Activated T-helper 17 cell treated with anti-CD3 and anti-CD28 coated beads, Interleukin-2, amount 50 U/mL, for 72 hours (primary cell): ENCODE results near the gene R3HCC1L. TPM values are rescaled to one million over a fixed set of nuclear protein-coding genes. Genes with fewer than 3 reads are reported as not detected.

Source experiments
- ATAC-seq: fragments of 150-1000 bp; cut with Tn5 transposase; replicated peaks from 2 replicates; pipeline ENCODE4 v1.10.0; 2021; ENCODE audit warnings: mild to moderate bottlenecking, moderate library complexity
- H3K27ac Mint-ChIP-seq: one replicate; pipeline ENCODE4 v1.8.0; 2022; ENCODE audit warnings: mixed read lengths
- H3K27me3 Mint-ChIP-seq: one replicate; pipeline ENCODE4 v1.8.0; 2022; ENCODE audit warnings: mixed read lengths
- H3K36me3 Mint-ChIP-seq: one replicate; pipeline ENCODE4 v1.8.0; 2022; ENCODE audit warnings: low read depth, mild to moderate bottlenecking, mixed read lengths
- H3K4me1 Mint-ChIP-seq: one replicate; pipeline ENCODE4 v1.8.0; 2022; ENCODE audit warnings: mixed read lengths
- H3K4me3 Mint-ChIP-seq: one replicate; pipeline ENCODE4 v1.8.0; 2022; ENCODE audit warnings: mild to moderate bottlenecking, mixed read lengths
- H3K9me3 Mint-ChIP-seq: one replicate; pipeline ENCODE4 v1.8.0; 2022; ENCODE audit warnings: mixed read lengths
- total RNA-seq, 2 donors: library from RNA; stranded (reverse); gene quantifications; one replicate each; pipeline ENCODE4 v1.2.3, GENCODE V29; 2022

R3HCC1L gene
- total RNA-seq, 2 donors from 2014 or later, result 21.6 to 23.7 TPM

DNA sequence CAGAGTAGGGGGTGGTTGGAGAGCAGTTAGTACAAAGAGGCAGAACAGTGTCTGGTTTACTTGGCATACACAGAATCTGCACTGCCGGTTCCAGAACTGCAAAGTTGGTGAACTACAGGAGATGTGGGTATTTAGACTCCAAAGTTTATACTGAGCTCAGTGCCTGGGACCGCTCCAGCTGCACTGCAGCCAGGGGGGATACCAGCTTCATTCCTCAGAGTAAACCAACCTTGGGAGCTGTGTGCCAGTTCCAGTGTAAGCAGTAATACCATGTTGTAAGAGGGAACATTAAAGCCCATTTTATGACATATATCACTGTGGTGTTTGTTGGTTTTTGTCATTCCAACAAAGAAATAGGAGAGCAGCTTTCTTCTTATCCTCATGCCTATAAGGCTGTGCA, 110.1 kb downstream of the R3HCC1L start:
- no peaks in the 10 kb centered on the region for H3K9me3 Mint-ChIP-seq
- H3K36me3 Mint-ChIP-seq, result peaks cover 95% of the 10 kb centered on the region
- no peaks in the 10 kb centered on the region for H3K4me1 Mint-ChIP-seq
- ATAC-seq, result no peak
- no peak overlapping the region for H3K4me3 Mint-ChIP-seq
- H3K27me3 Mint-ChIP-seq, result no peaks in the 10 kb centered on the region
- no peak overlapping the region for H3K27ac Mint-ChIP-seq

DNA sequence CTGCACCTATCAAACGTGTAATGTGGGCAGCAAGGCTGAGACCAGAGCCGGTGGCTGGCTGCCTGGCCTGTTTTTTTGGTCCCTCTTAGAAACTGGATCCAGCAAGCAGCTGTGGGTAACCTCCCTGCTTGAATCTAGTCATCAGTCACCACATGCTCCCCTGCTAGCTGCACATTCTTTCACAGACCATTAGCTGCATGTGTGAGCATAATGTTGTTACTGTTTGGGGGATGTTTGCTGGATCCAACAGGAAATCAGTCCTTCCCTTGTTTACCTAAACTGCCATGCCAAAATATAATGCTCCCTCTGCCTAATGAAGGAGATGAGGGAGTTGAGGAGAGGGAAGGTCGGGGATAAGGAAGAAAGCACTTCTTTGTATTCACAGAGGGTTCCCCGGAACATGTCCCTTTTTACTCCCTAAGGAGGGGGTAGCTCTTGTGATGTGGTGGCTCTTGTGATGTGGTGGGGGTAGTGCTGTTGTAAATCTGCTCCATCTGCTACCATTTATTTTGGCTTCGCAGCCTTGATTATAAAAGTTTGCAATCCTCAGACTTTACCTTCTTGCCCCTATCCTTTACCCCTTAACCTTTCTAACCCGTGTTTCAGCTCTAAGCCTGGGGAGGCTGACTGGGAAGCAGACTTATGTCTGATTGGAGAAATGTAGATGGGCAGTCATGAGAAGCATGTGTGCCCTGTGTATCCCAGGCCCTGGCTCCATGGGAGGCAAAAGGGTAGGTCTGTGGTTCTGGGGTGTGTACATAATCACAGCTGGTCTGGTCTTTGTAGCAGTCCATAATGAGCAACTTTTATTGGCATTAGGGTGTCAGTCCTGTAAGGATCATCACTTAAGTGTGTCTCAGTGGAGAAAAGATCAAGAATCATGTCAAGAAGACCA, 112.7 kb downstream of the R3HCC1L start:
- Mint-ChIP-seq H3K36me3 (peaks cover 89% of the 10 kb centered on the region), H3K27ac (peak overlapping the region; percentile 20), H3K4me1 (no peaks in the 10 kb centered on the region), H3K27me3 (no peaks in the 10 kb centered on the region), H3K4me3 (no peak overlapping the region), H3K9me3 (no peaks in the 10 kb centered on the region)
- no peak for ATAC-seq

- ATAC-seq, result no peak
- H3K9me3 Mint-ChIP-seq, result no peaks in the 10 kb centered on the region
- H3K27ac Mint-ChIP-seq, result no peak overlapping the region
- H3K4me1 Mint-ChIP-seq, result no peaks in the 10 kb centered on the region
- no peak overlapping the region for H3K4me3 Mint-ChIP-seq
- no peaks in the 10 kb centered on the region for H3K27me3 Mint-ChIP-seq
- peaks cover 82% of the 10 kb centered on the region for H3K36me3 Mint-ChIP-seq
These were observed 113.6 kb downstream of the R3HCC1L start for GRCh38 chr10:98248018-98248417.

DNA sequence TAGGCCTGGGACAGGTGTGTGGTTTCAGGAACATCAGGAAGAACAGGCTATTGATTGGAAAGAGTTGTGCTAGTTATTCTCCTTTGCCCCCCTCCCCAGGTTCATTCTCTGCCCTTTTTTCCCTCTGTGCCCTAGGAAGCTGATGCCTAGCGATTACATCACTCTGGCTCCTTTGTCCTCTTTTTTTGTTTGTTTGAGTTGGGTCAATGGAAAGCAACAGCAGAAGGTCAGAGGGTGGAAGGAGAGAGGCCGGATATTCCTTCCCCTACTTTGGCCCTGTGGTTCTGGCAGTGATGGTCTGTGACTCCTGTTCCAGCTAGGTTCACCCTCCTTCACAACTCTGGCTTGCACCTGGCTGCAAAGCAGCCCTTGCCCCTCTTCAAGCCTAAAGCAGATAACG, 114.7 kb downstream of the R3HCC1L start:
- Mint-ChIP-seq H3K9me3 (no peaks in the 10 kb centered on the region), H3K4me3 (no peak overlapping the region), H3K27ac (no peak overlapping the region), H3K27me3 (no peaks in the 10 kb centered on the region), H3K4me1 (no peaks in the 10 kb centered on the region), H3K36me3 (peaks cover 71% of the 10 kb centered on the region)
- ATAC-seq, result no peak

DNA sequence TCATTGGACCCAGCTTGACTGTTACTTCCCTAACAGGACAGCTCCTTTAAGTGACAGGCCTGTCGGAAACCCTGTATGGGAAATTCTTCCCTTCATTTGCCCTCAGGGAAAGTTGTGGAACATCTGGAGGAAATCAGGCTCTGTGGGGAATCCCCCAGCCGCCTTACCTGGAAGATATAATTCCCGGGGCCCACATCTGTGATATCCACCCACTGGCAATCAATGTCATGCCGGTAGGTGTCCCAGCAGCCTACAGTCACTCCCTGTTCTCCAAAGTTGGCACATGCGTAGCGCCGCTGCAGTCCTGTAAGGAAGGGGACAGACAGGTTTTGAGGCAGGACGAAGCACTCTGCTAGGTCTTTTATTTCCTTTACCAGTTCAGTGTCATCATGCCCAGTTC, 116.9 kb downstream of the R3HCC1L start:
- Mint-ChIP-seq H3K4me3 (no peak overlapping the region), H3K4me1 (no peaks in the 10 kb centered on the region), H3K27me3 (no peaks in the 10 kb centered on the region), H3K27ac (no peak overlapping the region), H3K36me3 (peaks cover 48% of the 10 kb centered on the region), H3K9me3 (no peaks in the 10 kb centered on the region)
- no peak for ATAC-seq

- H3K9me3 Mint-ChIP-seq, result no peaks in the 10 kb centered on the region
- H3K36me3 Mint-ChIP-seq, result peaks cover 37% of the 10 kb centered on the region
These were observed 118.0 kb downstream of the R3HCC1L start for GRCh38 chr10:98252464-98252863.

DNA sequence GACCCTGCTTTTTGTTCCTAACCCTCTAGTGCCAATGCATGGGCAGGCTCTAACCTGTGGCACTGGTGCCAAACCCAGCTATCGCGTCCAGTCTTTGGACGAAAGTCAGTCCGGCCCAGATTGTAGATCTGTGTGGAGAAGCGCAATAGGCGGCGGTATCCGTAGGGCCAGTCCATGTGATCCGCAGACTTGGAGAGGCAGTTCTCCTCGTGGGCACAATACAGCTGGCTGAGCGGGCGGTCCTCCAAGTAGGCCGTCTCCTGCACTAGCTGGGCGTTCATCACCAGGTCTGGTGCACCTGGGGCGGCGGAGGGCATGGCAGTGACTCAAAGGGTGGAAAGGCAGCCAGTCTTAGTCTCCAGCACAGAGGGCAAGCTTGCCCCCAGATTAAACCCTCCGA, 119.0 kb downstream of the R3HCC1L start:
- Mint-ChIP-seq H3K4me3 (no peak overlapping the region), H3K9me3 (no peaks in the 10 kb centered on the region), H3K4me1 (no peaks in the 10 kb centered on the region), H3K36me3 (peaks cover 30% of the 10 kb centered on the region), H3K27me3 (no peaks in the 10 kb centered on the region), H3K27ac (no peak overlapping the region)
- ATAC-seq, result no peak

More at GRCh38 chr10:98252464-98252863, 118.0 kb downstream of the R3HCC1L start:
- no peak overlapping the region for H3K27ac Mint-ChIP-seq
- no peak overlapping the region for H3K4me3 Mint-ChIP-seq
- no peak for ATAC-seq
- H3K27me3 Mint-ChIP-seq, result no peaks in the 10 kb centered on the region
- no peaks in the 10 kb centered on the region for H3K4me1 Mint-ChIP-seq

DNA sequence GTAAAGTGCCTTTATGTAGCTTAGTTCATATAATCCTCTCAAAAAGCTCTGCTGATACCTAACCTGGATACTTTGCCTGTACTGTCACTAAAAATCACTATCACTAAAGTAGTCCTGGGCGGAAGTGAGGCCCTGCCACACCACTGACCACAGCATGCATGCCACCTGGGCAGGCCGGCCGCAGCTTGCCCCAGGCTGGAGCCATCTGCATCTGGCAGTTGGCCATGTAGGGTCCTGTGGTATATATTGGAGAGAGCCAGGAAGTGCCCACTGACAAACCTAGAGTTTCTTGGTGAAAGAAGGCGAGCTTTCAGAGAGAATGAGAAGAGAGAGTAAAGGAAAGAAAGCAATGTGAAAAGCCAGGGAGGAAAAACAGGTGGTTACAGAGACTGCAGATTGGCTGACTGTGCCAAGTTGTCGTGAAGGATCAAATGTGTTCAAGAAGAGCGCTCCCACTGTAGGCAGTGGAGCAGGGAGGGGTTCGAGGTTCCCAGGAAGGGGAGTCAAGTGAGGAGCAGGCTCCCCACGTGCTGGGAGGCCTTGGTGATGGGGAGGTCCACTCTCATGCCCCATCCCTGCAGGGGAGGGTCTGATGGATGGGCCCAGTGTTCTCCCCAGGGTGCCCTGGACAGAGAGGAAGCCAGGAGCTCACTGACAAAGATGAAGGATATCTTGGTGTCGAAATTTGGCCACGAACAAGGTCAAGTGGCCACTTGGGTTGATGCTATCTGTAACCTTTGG, 119.9 kb downstream of the R3HCC1L start:
- ATAC-seq, result no peak
- peaks cover 22% of the 10 kb centered on the region for H3K36me3 Mint-ChIP-seq
- no peaks in the 10 kb centered on the region for H3K9me3 Mint-ChIP-seq
- H3K27ac Mint-ChIP-seq, result peak overlapping the region; percentile 58
- no peaks in the 10 kb centered on the region for H3K27me3 Mint-ChIP-seq
- no peak overlapping the region for H3K4me3 Mint-ChIP-seq
- no peaks in the 10 kb centered on the region for H3K4me1 Mint-ChIP-seq

GRCh38 chr10:98255146-98255877, 120.9 kb downstream of the R3HCC1L start:
- Mint-ChIP-seq H3K27me3 (no peaks in the 10 kb centered on the region), H3K4me1 (no peaks in the 10 kb centered on the region), H3K36me3 (peaks cover 13% of the 10 kb centered on the region), H3K27ac (no peak overlapping the region), H3K4me3 (no peak overlapping the region), H3K9me3 (no peaks in the 10 kb centered on the region)
- ATAC-seq, result peak; percentile 13

DNA sequence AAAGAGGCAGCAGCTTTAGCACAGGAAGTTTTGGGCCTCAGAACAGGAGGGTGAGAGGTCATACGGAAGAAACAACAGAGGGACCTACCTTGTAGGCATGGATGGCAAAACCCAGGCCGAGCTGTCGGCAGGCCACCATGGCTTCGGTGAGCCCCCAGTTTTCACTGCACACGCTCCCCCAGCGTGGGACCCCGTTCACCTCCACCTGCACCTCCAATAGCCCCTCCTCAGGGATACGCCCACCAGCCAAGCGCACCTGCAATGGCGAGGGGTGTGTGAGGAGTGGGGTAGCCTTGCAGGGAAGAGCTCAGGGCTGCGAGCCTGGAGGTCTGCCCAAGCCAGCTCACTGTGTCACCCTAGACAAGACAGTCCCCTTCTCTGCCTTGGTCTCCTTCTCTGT, 122.2 kb downstream of the R3HCC1L start:
- no peak for ATAC-seq
- Mint-ChIP-seq H3K4me3 (no peak overlapping the region), H3K9me3 (no peaks in the 10 kb centered on the region)

GRCh38 chr10:98257198-98257597, 122.7 kb downstream of the R3HCC1L start:
- Mint-ChIP-seq H3K4me1 (no peaks in the 10 kb centered on the region), H3K9me3 (no peaks in the 10 kb centered on the region), H3K27me3 (no peaks in the 10 kb centered on the region), H3K4me3 (no peak overlapping the region), H3K36me3 (peaks cover under 1% of the 10 kb centered on the region), H3K27ac (no peak overlapping the region)
- ATAC-seq, result no peak

More for the DNA sequence above, 122.2 kb downstream of the R3HCC1L start:
- peaks cover 6% of the 10 kb centered on the region for H3K36me3 Mint-ChIP-seq
- H3K4me1 Mint-ChIP-seq, result no peaks in the 10 kb centered on the region
- H3K27ac Mint-ChIP-seq, result no peak overlapping the region
- no peaks in the 10 kb centered on the region for H3K27me3 Mint-ChIP-seq

GRCh38 chr10:98257961-98258360, 123.5 kb downstream of the R3HCC1L start:
- ATAC-seq, result no peak
- Mint-ChIP-seq H3K27ac (no peak overlapping the region), H3K9me3 (no peaks in the 10 kb centered on the region), H3K4me1 (no peaks in the 10 kb centered on the region), H3K36me3 (no peaks in the 10 kb centered on the region), H3K4me3 (no peak overlapping the region), H3K27me3 (no peaks in the 10 kb centered on the region)

DNA sequence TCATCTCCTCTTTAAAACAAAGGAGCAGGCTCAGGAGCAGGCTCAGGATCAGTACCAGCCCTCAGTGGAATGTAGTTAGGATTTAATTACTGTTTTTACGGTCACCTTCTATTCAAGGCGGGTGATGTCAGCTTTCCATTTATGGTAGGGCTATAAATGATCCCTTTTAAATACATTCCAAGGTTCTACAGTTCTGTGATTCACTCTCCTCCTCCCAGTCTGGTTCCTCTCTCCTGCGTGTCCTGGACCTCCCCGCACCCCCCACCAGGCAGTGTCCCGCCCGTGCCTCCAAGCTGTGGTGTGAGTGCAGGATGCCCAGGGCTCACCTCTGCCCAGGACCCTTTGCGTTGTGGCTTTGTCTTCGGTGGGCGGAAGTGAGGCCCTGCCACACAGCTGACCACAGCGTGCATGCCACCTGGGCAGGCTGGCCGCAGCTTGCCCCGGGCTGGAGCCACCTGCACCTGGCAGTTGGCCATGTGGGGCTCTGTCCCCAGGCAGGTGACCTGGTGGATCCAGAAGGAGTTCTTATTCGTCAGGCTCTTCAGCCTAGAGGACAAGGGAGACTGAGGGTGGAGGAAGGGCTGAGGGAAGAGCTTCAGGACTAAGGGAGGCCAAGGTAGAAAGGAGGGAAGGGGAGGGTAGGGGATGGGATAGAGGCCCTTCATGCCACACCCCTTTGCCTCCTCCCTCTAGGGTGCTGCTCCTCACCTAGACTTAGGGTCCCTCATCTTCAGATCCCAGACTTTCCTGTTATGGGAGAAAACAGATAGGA, 124.4 kb downstream of the R3HCC1L start:
- Mint-ChIP-seq H3K4me1 (no peaks in the 10 kb centered on the region), H3K9me3 (no peaks in the 10 kb centered on the region), H3K36me3 (no peaks in the 10 kb centered on the region), H3K27me3 (no peaks in the 10 kb centered on the region), H3K4me3 (no peak overlapping the region), H3K27ac (no peak overlapping the region)
- no peak for ATAC-seq
